GM21515 (cell line): ENCODE measurements around the gene RPS6KA5.

Experiments used
- ATAC-seq: cut with Tn5 transposase; IDR thresholded peaks from one replicate; pipeline ENCODE4 v1.9.1; 2021; ENCODE audit not compliant: unreplicated experiment

Gene RPS6KA5

DNA sequence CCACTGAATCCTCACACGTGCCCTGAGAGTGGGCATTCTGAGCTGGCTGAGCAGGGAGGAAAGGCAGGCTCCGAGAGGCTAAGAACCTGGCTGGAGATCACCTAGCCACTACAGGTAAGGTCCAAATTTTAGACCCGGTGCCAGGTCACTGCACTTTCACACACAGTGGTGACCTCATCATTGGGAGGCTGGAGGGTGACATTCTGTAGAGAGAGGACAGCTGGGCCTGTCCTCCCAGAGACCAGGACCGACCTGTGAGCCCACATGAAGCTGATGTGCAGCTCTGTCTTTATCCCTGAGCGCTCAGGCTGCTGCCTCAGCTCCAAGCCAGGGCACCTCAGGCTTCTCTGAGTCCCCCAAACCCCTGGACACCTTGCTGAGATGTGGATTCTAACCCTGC, 248.3 kb downstream of the RPS6KA5 start:
- no peak for ATAC-seq

DNA sequence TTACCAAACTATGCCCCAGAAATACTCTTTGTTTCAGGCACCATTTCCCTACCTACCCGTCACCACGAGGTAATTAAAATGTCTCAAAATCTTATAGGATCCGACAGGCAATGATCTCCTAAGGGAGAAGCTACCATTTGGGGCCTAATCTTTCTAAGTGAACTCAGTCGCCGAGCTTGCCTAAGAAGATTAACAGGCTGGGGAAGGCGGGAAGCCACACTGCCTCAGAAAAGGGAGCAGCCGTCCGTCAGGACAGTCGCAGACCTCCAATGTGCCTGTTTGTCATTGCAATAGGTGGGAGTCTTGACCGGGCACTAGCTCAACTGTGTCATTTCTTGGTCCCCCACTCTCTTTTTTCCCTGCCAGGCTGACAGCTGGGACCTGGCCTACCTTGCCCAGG, 248.8 kb downstream of the RPS6KA5 start:
- ATAC-seq, result no peak

DNA sequence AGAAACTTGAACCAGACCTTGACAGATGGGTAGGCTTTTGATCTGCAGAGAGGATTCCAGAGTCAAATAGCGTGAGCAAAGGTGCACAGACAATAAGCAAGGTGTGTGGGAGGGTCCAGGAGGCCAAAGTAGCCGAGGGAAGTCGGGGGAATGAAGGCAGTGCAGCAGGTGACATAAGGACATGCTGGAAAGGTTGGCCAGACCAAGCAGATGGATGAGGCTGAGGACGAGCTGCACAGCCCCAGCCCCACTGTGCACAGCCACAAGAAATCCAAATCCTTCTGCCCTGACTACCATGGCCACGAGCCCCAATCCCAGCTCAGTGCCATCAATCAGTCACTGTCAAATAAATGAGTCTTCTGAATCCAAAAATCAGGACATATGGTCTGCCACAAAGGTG, 249.6 kb downstream of the RPS6KA5 start:
- ATAC-seq, result no peak

DNA sequence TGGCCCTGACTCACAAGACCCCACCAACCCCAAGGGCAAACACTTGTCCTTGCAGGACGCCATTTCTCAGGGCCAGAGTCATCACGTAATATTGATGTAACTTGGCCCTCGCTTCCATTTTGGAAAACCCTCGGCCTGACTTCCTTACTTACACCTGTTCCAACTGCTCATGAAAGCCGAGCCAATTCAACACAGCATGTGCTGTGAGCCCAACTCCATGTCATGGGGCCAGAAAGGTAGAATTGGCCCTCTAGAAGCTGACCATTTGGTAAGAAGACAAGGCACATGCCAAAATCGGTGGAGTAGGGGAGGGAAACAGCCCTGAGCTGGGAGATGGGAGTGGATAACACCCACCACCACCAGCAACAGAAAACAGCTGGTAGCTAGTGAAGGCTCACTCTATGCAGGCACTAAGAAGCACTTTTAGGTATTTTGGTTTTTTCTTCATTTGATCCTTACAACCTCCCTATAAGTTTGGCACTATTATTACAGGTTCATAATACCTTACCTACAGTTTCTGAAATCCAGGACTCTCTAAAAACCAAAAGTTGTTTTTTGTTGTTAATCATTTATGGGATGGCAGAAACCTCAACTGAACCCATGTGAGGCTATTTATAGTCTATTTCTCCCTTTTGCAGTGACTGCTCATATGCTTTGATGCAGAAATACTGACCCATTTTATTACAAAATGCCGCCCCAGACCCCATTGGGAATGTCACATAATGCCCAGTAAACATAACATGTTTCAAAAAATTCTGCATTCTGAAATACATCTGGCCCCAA, 250.7 kb downstream of the RPS6KA5 start:
- no peak for ATAC-seq

DNA sequence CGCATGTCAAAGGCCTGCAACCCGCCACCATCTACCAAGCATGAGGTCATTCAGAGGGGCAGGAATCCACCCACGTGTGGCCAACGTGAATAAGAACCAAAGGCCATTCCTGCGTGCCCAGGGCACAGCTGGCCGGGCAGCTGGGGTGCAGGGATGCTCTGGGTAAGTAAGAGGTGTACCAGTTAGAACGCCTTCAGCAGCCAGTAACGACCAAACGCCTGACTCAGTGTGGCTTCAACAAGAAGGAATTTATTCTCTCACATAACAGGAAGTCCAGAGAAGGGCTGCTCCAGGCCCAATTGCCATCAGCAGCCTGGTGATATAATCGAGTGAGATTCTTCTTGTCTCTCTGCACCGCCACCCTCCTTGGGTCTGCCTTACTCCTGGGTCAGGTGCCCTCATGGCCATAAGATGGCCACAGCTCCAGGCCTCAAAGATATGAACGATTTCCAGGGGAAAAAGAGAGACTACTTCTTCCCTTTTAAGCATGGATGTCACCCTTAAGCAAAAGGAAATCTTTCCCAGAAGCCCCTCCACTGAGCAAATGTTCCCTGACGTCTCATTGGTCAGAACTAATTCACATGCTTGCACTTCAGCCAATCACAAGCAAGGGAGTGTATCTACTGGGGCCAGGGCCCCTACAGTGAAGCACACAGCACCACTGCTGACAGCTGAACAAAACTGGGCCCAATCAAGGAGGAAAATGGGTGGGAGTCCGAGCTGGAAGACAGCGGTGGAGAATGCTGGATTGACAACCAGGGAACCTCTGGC, 251.5 kb downstream of the RPS6KA5 start:
- ATAC-seq, result no peak

DNA sequence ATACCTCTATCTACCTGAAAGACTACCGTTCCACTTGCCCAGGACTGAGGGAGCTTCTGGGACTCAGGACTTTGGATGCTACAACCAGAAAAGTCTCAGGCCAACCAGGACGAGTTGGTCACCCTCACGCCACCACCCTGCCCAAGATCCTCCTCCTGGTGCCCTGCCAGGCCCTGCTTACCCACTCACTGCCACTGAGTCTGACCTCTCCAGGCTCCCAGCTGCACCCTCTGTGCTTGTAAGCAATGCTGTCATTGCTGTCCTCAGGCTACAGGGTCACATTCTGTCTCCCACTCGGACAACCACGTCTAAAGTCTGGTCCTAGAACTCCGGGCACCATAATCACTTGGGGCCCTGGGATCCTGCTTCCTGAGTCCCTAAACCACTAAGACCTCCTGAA, 253.4 kb downstream of the RPS6KA5 start:
- no peak for ATAC-seq

DNA sequence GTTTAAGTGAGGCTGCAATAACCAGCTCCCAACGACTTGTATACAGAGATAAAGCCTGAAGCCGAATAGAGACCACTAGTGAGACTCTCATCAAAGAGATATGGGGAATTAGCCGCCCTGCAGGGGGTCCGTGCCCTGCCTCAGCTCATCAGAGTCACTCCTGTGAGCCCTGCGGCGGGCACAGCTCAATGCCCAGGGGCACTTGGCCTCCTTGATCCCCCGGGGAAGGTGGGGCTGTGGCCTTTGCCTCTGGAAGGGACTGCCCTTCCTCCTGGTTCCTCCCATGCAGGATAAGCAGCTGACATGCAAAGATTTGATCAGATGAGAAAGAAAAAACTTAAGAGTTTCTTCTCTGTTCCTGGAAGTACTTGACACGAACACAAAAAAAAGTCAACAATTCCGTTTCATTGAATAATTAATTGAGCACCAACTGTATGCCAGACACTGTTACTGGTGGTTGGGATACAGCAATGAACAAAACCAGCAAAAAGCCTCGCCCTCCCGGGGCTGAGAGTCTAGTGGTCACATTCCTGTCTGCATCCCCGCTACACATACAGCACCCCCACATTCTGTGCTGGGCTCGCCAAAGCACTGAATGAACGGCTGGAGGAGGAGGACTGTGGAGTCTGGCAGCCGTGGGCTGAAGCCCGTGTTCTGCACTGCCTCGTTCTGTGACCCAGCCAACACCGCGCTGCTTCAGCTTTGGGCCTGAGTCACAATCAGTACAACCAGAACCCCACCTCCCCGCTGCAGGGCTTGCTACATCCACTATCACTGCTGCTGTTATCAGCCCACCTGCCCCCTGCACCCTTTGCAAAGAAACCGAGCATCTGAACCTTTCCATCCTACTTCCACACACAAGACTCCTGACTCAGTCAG, 254.5 kb downstream of the RPS6KA5 start:
- no peak for ATAC-seq

DNA sequence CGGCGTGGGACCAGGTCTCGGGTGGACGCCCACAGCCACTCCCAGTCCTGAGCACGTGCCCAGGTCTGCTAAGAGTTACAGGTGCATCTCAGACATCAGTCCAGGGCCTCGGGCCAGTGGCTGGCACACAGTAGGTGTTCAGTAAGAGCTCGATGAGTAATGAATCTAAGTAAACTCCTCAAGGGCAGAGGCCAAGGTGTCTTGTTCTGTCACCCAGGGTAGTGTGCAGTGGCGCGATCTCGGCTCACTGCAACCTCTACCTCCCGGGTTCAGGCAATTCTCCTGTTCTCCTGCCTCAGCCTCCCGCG, 255.4 kb downstream of the RPS6KA5 start:
- ATAC-seq, result no peak

DNA sequence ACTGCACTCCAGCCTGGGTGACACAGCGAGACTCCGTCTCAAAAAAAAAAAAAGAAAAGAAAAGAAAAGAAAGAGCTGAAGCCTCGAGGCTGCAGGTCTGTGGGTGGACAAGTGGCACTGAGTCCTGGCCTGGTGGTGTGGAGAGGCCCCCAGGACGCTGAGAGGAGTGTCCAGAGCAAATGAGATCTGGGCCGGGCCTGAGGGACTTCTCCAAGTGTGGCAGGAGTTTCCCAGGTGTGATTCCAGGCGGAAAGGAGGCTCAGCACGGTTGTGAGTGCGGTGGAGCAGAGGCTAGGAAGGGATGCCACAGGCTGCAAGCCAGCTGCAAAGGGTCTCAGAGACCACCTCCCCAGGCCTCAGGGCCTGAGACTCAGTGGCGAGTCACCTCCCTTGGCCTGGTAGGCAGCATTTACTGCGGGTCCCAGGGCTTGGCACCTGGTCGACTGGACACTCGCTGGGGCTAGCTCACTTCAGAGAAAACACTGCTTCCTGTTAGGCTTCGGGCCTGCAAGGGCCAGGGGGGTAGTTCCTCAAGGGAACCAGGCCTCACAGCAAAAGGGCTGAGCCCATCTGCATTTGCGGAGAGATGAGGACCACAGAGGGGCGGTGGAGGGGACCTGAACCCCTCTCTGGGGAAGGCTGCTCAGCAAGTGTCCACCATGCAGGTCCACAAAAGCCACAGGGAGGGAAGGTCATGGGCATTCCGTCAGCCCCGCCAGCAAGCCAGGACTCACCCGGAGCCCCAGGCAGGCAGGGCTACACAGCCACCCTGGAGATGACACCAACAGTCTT, 256.0 kb downstream of the RPS6KA5 start:
- ATAC-seq, result no peak

DNA sequence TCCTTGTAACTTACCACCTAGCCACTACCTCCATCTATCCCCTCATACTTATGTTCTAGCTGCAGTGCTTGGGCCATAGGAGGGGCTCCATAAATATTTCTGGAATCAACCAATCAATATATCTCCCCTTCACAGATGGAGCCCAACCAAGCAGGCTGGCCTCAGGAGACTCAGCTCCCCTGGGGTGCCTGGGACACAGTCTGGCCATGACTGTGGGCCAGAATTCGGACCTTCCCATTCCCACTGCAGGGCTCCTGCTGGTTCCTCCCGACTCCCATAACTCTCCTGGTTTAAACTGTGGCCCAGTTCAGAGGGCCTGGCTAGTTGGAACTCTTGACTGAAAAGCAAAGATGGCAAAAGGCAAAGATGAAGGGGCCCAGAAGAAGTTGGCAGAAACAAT, 257.2 kb downstream of the RPS6KA5 start:
- ATAC-seq, result no peak

DNA sequence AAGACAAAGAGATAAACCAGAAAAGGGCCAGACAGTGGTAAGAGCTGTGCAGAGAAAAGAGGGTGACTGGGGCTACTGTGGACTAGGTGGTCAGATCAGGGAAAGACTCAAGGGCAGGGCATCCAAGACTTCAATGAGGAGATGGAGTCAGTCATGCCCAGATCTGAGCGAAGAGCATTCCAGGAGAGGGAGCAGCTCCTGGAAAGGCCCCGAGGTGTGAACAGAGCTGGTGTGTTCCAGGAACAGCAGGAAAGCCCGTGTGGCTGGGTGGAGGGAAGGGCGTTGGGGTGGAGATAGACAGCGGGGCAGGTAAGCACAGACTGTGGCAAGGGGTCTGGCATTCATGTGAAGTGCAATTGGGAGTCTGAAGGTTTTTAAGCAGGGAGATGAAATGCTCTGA, 261.0 kb downstream of the RPS6KA5 start:
- ATAC-seq, result no peak

DNA sequence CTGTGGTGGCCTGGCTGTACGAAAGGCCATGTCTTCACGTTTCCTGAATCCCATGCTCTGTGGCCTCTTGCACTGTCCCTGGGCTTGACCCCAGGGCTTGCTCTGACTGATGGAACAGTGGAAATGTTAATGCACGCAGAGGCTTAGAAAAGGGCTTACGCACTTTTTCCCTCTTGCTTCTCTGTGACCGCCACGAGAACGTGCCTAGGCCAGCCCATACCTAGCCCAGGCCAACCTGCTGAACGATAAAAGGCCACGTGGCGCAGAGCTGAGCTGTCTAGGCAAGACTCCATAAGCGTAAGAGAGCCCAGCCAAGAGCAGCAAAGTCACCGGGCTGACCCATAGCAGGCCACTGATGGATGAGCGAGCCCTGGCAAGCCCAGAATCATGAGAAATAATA, 262.5 kb downstream of the RPS6KA5 start:
- no peak for ATAC-seq
